Measurements from ENCODE around the gene ARL5C. TPM values are rescaled to one million over a fixed set of nuclear protein-coding genes. Genes with fewer than 3 reads are reported as not detected.
A peak's percentile ranks its signal among the peaks of the same experiment; 100 is the strongest.

ARL5C gene
- total and polyA plus RNA-seq, 2 experiments from 2014 or later = not detected

GRCh38 chr17:39114723-39115122, 51.2 kb downstream of the ARL5C start:
- TF ChIP-seq EZH2phosphoT487 (IDR thresholded peaks at IDR 0.05; ENCODE audit: low read depth, severe bottlenecking, unreplicated experiment) (no peak), EZH2 (IDR thresholded peaks at IDR 0.05; ENCODE audit: borderline replicate concordance) (no peak)
- TF ChIP-seq, protein P1, sequence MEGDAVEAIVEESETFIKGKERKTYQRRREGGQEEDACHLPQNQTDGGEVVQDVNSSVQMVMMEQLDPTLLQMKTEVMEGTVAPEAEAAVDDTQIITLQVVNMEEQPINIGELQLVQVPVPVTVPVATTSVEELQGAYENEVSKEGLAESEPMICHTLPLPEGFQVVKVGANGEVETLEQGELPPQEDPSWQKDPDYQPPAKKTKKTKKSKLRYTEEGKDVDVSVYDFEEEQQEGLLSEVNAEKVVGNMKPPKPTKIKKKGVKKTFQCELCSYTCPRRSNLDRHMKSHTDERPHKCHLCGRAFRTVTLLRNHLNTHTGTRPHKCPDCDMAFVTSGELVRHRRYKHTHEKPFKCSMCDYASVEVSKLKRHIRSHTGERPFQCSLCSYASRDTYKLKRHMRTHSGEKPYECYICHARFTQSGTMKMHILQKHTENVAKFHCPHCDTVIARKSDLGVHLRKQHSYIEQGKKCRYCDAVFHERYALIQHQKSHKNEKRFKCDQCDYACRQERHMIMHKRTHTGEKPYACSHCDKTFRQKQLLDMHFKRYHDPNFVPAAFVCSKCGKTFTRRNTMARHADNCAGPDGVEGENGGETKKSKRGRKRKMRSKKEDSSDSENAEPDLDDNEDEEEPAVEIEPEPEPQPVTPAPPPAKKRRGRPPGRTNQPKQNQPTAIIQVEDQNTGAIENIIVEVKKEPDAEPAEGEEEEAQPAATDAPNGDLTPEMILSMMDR (IDR thresholded peaks at IDR 0.05; ENCODE audit: poor library complexity) = no peak
- no peak overlapping the region for H3K4me3 ChIP-seq
- H3K9me2 ChIP-seq (replicated peaks; ENCODE audit: insufficient read depth) = no peaks in the 10 kb centered on the region
- H3K79me2 ChIP-seq = no peaks in the 10 kb centered on the region
- peaks cover 5% of the 10 kb centered on the region for H3K4me1 ChIP-seq (ENCODE audit: insufficient read depth)
- no peaks in the 10 kb centered on the region for H3K9me3 ChIP-seq (ENCODE audit: low read depth)
- no peaks in the 10 kb centered on the region for H3K27me3 ChIP-seq
- DNase-seq (ENCODE audit: low spot score) = no peak
- H3K27ac ChIP-seq = peak overlapping the region; percentile 16
- peak overlapping the region; percentile 60 for H3K4me2 ChIP-seq
- no peaks in the 10 kb centered on the region for H3K36me3 ChIP-seq (replicated peaks; ENCODE audit: insufficient read depth, low read depth)
- H2AFZ ChIP-seq = peak overlapping the region; percentile 49
- no peaks in the 10 kb centered on the region for H4K20me1 ChIP-seq (ENCODE audit: insufficient read depth, poor library complexity, severe bottlenecking)
- WGBS (ENCODE audit: low lambda C conversion rate, missing lambda C conversion rate) = 45% methylated on average over 14 of the region's 14 CpGs

- DNase-seq (ENCODE audit: low spot score) = no peak
- Histone ChIP-seq H3K27ac (no peak overlapping the region), H3K36me3 (replicated peaks; ENCODE audit: insufficient read depth, low read depth) (no peaks in the 10 kb centered on the region), H3K9me2 (replicated peaks; ENCODE audit: insufficient read depth) (no peaks in the 10 kb centered on the region), H3K4me2 (no peak overlapping the region), H4K20me1 (ENCODE audit: insufficient read depth, poor library complexity, severe bottlenecking) (no peaks in the 10 kb centered on the region), H3K4me3 (no peak overlapping the region), H3K27me3 (no peaks in the 10 kb centered on the region), H2AFZ (no peak overlapping the region), H3K79me2 (no peaks in the 10 kb centered on the region), H3K4me1 (ENCODE audit: insufficient read depth) (peaks cover 5% of the 10 kb centered on the region), H3K9me3 (ENCODE audit: low read depth) (no peaks in the 10 kb centered on the region)
- 93% methylated on average over 2 of the region's 2 CpGs for WGBS (ENCODE audit: low lambda C conversion rate, missing lambda C conversion rate)
- TF ChIP-seq, protein P1 (IDR thresholded peaks at IDR 0.05; ENCODE audit: poor library complexity) = no peak
- no peak for TF ChIP-seq EZH2phosphoT487 (IDR thresholded peaks at IDR 0.05; ENCODE audit: low read depth, severe bottlenecking, unreplicated experiment)
- no peak for TF ChIP-seq EZH2 (IDR thresholded peaks at IDR 0.05; ENCODE audit: borderline replicate concordance)
Observed at GRCh38 chr17:39113871-39114270, 52.1 kb downstream of the ARL5C start.

- H3K9me3 ChIP-seq (ENCODE audit: low read depth) = no peaks in the 10 kb centered on the region
- H3K27ac ChIP-seq = no peak overlapping the region
- no peak overlapping the region for H2AFZ ChIP-seq
- H3K36me3 ChIP-seq (replicated peaks; ENCODE audit: insufficient read depth, low read depth) = no peaks in the 10 kb centered on the region
- TF ChIP-seq EZH2 (IDR thresholded peaks at IDR 0.05; ENCODE audit: borderline replicate concordance) (no peak), EZH2phosphoT487 (IDR thresholded peaks at IDR 0.05; ENCODE audit: low read depth, severe bottlenecking, unreplicated experiment) (no peak)
- TF ChIP-seq, protein P1 (IDR thresholded peaks at IDR 0.05; ENCODE audit: poor library complexity) = no peak
- no peaks in the 10 kb centered on the region for H4K20me1 ChIP-seq (ENCODE audit: insufficient read depth, poor library complexity, severe bottlenecking)
- H3K4me3 ChIP-seq = no peak overlapping the region
- no peaks in the 10 kb centered on the region for H3K27me3 ChIP-seq
- WGBS (ENCODE audit: low lambda C conversion rate, missing lambda C conversion rate) = 73% methylated on average over 19 of the region's 19 CpGs
- H3K4me1 ChIP-seq (ENCODE audit: insufficient read depth) = peaks cover 5% of the 10 kb centered on the region
- no peak for DNase-seq (ENCODE audit: low spot score)
- no peak overlapping the region for H3K4me2 ChIP-seq
- H3K79me2 ChIP-seq = no peaks in the 10 kb centered on the region
- no peaks in the 10 kb centered on the region for H3K9me2 ChIP-seq (replicated peaks; ENCODE audit: insufficient read depth)
Observed at GRCh38 chr17:39110435-39111136, 55.4 kb downstream of the ARL5C start.
